ENCODE data around the gene WNT5B. TPM values are rescaled to one million over a fixed set of nuclear protein-coding genes. Genes with fewer than 3 reads are reported as not detected.

Gene WNT5B
- total RNA-seq, 2 experiments from 2014 or later: 0.86 to 14.7 TPM

GRCh38 chr12:1680804-1681492 is 51.9 kb downstream of the WNT5B start:
- BruUV-seq (replicated peaks): no TSS peak
- TF ChIP-seq CTCF (conservative IDR thresholded peaks at IDR 0.05; ENCODE audit: low read length) (no peak), EZH2phosphoT487 (IDR thresholded peaks at IDR 0.05; ENCODE audit: borderline replicate concordance, low read depth, low read length) (no peak)
- Histone ChIP-seq H4K20me1 (ENCODE audit: insufficient read depth, low read length) (no peaks in the 10 kb centered on the region), H3K79me2 (ENCODE audit: insufficient read depth, low read depth, low read length) (no peaks in the 10 kb centered on the region), H3K4me3 (ENCODE audit: low read depth, low read length, poor library complexity, severe bottlenecking) (no peak overlapping the region), H3K9me3 (ENCODE audit: low read length) (no peaks in the 10 kb centered on the region), H3K36me3 (ENCODE audit: insufficient read depth, low read length) (no peaks in the 10 kb centered on the region), H3K27ac (ENCODE audit: low read depth, low read length, poor library complexity, severe bottlenecking) (no peak overlapping the region), H3K4me1 (ENCODE audit: insufficient read depth, low read length, poor library complexity, severe bottlenecking) (no peaks in the 10 kb centered on the region), H3K9me2 (ENCODE audit: insufficient read depth, low read length) (no peaks in the 10 kb centered on the region), H2AFZ (ENCODE audit: low read length) (no peak overlapping the region), H3K4me2 (ENCODE audit: low read length) (no peak overlapping the region)
- DNase-seq (ENCODE audit: low spot score): no peak
- CTCF ChIA-PET (ENCODE audit: unreplicated experiment): no interaction called here
- intact Hi-C loops (cut with micrococcal nuclease; ENCODE audit: unreplicated experiment): no loop called here
- POLR2A ChIA-PET: interaction anchor here (0.6 to 1.1 kb wide), 4 partner anchors 9 to 473 kb away, joined by 3 to 6 read pairs (median 4); partner anchors contain the start of gene ADIPOR2

- no TSS peak for BruUV-seq (replicated peaks)
Observed at GRCh38 chr12:1681493-1681807, 52.4 kb downstream of the WNT5B start.

More at GRCh38 chr12:1681493-1681807, 52.4 kb downstream of the WNT5B start:
- TF ChIP-seq EZH2phosphoT487 (IDR thresholded peaks at IDR 0.05; ENCODE audit: borderline replicate concordance, low read depth, low read length) (no peak), CTCF (conservative IDR thresholded peaks at IDR 0.05; ENCODE audit: low read length) (no peak)
- intact Hi-C loops (cut with micrococcal nuclease; ENCODE audit: unreplicated experiment): no loop called here
- ChIA-PET POLR2A (interaction anchor here (0.9 to 1.1 kb wide), 3 partner anchors 9 to 12 kb away, joined by 3 to 6 read pairs (median 4); partner anchors contain the start of gene ADIPOR2), CTCF (ENCODE audit: unreplicated experiment) (no interaction called here)
- Histone ChIP-seq H3K79me2 (ENCODE audit: insufficient read depth, low read depth, low read length) (no peaks in the 10 kb centered on the region), H3K36me3 (ENCODE audit: insufficient read depth, low read length) (no peaks in the 10 kb centered on the region), H3K9me3 (ENCODE audit: low read length) (no peaks in the 10 kb centered on the region), H2AFZ (ENCODE audit: low read length) (no peak overlapping the region), H3K4me2 (ENCODE audit: low read length) (no peak overlapping the region), H3K4me1 (ENCODE audit: insufficient read depth, low read length, poor library complexity, severe bottlenecking) (no peaks in the 10 kb centered on the region), H3K9me2 (ENCODE audit: insufficient read depth, low read length) (no peaks in the 10 kb centered on the region), H4K20me1 (ENCODE audit: insufficient read depth, low read length) (no peaks in the 10 kb centered on the region), H3K4me3 (ENCODE audit: low read depth, low read length, poor library complexity, severe bottlenecking) (no peak overlapping the region), H3K27ac (ENCODE audit: low read depth, low read length, poor library complexity, severe bottlenecking) (no peak overlapping the region)
- no peak for DNase-seq (ENCODE audit: low spot score)
